ENCODE data around the gene IHH.

IHH gene

DNA sequence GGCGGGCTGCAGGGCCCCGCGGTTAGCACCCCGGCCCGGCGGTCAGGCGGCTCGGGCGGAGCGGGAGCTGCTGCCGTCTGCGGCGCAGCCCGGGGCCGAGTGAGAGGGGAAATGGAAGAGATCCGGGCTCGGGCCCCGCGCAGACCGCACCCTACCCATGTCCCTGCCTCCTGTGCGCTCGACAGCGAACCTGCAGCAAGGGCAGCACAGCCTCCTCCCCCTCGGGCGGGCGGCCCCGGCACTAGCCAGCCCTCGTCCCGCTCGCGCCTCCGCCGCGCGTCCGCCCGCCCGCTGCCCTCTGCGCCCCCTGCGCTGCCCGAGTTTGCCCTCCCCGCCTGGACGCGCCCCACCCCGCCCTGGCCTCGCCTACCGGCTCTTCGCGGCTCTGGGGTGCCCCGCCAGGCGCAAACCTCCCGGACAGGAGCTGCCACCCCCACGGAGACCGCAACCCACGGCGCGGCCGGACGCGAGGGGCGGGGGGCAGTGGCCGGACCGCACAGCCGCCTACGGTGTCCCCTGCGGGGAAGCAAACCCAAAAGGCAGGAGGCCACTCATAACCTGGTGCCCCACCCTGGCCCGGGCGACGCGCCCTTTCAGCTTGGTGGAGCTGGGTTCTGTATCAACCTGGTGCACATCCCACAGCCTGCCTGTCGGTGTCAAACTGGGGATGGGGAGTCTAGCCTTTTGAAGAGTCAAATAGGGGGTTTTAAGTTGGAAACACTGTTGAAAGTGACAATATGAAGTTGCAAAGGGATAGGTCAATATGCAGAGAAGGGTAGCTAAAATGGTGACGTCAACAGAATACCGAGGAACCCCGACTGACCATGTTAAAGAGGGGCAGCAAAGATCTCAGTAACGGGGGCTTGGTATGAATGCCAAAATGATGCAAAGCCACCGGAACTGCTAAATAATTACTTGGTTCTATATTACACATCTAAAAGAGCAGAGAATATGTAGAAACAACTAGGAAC, at the start of gene IHH:
Gene IHH, minus strand, starts transcription at position 101 of the 971 bp plus-strand sequence. CDS start 454 bp downstream, outside the sequence.
- no peak for DNase-seq

DNA sequence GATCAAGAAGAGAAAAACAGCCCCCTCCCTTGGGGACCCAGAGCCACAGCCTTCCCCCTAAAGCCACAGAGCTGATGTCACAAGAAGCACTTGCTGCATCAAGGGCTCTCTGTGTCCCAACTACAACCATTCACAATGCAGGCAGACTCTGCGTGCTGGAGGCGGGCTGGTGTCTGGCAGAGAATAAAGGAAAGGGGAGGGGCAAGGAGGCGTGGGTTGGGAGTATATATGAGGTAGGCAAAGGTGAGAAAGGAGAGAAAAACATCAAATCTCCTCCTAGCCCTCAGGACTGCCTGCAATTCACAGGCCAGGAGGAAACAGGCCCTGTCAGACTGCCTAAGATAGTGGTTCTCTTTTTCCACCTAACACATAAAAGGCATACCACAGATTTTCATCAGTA, 48.8 kb upstream of the IHH start:
- no peak for DNase-seq

- DNase-seq: no peak
Measured at GRCh38 chr2:219107758-219108157, 47.0 kb upstream of the IHH start.

DNA sequence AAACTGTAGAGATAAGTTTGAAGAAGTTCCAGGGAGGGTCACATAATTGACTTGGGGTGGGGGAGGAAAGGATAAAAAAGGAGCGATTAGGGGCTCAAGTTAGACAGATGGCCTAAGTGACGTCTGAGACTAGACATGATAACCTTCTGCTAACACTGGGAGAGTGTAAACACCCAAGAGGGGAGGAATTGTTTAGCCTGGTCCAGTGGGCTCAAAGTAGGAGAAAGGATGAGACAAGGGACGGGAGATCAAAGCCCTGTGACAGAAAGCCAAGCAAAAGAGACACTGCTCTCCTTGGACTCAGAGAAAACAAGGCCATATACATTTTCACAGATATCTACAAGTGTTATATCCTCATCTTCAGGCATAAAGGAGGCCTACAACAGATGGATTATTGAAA, 45.5 kb upstream of the IHH start:
- no peak for DNase-seq

DNA sequence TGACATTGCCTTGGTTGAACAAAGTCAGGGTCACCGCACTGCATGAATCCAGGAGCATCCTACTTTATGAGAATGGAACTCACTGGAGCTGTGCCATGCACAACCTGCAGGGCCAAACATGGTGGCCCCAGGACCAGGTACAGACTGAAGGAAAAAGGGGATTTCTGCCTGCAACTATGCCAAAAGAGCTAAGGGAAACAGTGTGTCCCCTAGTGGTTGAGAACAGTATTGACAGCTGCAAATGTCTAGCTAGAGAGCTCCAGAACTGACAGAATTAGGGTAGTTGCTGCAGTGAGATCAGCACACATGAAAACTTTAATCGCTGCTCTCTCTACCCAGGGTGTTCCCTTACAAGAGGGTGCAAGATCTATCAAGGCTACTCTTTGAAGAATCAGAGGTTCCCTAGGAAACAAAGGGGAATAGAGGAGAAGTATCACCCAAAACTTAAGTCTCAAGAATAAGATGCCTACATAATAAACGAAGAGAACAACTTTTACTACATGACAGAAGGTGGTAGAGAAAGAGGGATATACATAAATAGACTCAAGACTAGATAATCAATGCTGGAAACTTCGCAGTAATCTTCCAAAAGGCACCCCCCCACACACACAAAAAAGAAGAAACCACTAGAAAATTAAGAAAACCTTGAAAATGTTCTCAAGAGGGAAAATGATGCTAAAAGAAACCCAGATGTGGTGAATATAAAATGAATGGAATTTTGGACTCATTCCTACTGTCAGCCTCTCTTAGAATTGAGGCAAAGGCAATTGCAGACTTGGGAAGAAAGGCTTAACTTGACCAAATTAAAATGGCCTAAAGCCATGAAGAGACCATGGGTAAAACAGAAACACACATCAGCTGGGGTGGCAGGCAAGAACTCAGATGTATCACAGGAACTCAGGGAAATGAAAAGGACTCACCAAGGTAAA, 43.6 kb upstream of the IHH start:
- peak; percentile 57 for DNase-seq

DNA sequence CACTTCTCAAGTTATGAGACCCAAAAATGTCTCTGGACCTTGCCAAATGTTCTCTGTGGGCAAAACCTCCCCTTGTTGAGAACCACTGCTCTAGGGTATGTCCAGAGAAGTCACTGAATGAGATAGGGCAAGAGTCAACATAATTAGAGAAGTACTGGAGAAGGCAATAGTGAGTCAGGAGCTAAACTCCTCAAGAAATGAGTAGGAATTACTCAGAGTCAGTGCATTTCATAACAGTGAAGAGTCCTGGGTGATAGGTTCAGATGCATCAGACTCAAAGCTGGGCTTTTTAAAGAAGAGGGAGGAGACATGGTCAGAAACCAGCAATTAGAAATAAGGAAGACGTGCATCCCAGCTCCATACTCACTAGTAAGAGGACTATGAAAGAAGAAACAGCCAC, 38.6 kb upstream of the IHH start:
- peak; percentile 28 for DNase-seq

DNA sequence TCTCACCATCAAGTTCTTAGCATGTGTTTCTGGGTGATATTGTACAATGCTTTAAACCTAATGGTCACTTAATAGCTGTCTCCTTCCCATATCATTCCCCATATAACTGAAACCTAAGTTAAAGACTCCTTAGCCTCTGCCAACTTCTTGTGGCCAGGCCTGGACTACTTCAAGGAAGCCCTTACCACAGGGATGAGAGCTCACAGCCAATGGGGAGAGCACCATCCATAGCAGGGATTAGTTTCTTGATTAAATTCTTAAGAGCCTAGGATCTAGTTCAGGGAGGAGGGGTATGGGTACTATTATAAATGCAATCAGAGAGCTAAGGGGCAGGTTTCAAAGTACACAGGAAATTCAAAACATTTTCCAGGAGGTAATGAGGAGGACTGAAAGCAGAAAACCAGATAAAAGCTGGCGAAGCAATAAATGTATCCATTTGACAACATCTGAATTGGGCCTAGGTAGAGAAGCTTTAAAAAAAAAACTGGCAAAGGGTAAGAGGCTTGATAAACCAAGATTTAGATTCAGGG, 34.8 kb upstream of the IHH start:
- no peak for DNase-seq

- no peak for DNase-seq
Measured at GRCh38 chr2:219094171-219094570, 33.5 kb upstream of the IHH start.

- no peak for DNase-seq
Measured at GRCh38 chr2:219090436-219091299, 29.9 kb upstream of the IHH start.

DNA sequence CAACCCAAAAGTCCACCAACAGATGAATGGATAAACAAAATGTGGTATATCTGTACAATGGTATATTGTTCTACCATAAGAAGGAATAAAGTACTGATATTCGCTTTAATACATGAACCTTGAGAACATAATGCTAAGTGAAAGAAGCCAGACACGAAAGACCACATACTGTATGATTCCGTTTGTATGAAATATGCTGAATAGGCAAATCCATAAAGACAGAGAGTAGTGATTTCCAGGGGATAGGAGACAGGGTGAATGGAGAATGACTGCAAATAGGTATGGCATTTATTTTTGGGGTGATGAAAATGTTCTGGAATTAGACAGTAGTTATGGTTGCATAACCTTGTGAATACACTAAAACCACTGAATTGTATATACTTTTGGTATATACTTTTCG, 28.6 kb upstream of the IHH start:
- DNase-seq: no peak

GRCh38 chr2:219087848-219088247, 27.1 kb upstream of the IHH start:
- no peak for DNase-seq

GRCh38 chr2:219087361-219087760, 26.6 kb upstream of the IHH start:
- DNase-seq: no peak

- DNase-seq: no peak
Measured at GRCh38 chr2:219086196-219086595, 25.5 kb upstream of the IHH start.

DNA sequence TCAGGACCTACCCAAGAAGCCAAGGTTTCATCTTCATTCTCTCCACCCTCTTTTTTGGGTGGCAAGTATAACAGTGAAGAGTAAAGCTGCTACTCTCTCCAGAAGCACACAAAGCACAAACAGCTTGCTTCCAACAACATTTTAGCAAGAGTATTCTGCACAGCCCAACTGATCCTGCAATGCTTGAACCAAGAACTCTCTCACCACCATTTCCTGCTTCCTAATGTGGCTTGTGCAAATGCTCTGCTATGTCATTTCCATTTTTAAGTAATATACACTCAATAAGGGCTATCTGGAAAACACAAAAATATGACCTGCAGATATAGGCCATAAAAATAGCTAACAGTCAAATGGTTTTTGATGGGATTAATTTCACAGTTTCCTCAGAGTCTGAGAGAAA, 24.1 kb upstream of the IHH start:
- DNase-seq: no peak

DNA sequence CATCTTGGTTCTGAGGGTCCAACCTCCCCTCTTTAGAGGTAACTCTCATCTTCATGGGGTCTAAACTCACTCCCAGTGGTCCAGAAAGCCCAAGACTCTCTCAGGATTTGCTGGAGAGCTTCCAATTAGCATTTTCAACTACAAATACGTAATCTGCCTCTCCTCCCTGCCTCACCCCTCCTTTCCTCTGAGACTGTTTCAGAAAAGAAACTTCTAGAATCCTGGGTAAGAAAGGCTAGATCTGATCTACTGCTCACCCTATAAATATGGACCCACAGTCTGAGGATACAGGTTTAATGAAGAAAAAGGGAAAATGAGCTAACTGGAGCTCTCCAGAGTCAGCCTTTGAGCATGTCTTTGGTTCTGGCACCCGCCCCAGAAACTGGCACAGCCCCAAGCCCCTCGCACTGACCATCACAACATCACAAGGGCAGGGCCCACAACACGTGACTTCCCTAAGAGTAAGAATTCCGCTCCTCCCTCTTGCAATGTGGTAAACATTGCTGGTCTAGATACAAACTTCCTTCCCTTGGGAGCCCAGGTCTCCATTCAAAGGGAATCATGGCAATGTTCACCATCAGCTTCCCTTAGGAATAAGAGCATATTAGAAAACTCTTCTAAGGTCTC, 21.7 kb upstream of the IHH start:
- DNase-seq: no peak

GRCh38 chr2:219081701-219082331, 21.1 kb upstream of the IHH start:
- no peak for DNase-seq

GRCh38 chr2:219081096-219081495, 20.4 kb upstream of the IHH start:
- DNase-seq: no peak

- peak; percentile 38 for DNase-seq
Measured at GRCh38 chr2:219079417-219079816, 18.7 kb upstream of the IHH start.

GRCh38 chr2:219078951-219079350, 18.2 kb upstream of the IHH start:
- DNase-seq: no peak

- no peak for DNase-seq
Measured at GRCh38 chr2:219078126-219078525, 17.4 kb upstream of the IHH start.

DNA sequence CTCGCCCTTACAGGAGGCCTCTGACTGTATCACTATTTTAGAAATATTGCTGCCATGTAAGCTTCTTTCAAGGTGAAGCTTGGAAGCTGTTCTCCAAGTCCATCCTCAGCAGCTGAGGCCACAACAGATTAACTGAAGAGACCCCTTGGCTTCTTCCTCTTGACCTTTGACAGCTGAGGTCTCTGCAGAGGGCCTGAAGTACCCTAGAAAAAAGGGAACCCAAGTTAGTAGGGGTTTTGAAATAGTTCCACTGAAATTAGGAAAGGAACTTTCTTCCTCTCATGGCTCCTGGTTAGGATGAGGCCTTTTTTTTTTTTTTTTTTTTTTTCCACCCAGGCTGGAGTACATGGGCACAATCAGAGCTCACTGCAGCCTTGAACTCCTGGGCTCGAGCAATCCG, 15.5 kb upstream of the IHH start:
- DNase-seq: no peak

Data from fibroblast of upper back skin (primary cell).